HuH-7.5 (cell line): Measurements from ENCODE around the gene C20orf96.
A peak's percentile ranks its signal among the peaks of the same experiment; 100 is the strongest.
"Not testable (repeated sequence)": the region's sequence is repeated elsewhere in the genome, so short reads cannot be mapped to it uniquely, and the experiment has no call there.

Experiments
- DNase-seq: peaks from one replicate; pipeline ENCODE4 v3.0.0; 2011; ENCODE audit warnings: low spot score

The C20orf96 gene

DNA sequence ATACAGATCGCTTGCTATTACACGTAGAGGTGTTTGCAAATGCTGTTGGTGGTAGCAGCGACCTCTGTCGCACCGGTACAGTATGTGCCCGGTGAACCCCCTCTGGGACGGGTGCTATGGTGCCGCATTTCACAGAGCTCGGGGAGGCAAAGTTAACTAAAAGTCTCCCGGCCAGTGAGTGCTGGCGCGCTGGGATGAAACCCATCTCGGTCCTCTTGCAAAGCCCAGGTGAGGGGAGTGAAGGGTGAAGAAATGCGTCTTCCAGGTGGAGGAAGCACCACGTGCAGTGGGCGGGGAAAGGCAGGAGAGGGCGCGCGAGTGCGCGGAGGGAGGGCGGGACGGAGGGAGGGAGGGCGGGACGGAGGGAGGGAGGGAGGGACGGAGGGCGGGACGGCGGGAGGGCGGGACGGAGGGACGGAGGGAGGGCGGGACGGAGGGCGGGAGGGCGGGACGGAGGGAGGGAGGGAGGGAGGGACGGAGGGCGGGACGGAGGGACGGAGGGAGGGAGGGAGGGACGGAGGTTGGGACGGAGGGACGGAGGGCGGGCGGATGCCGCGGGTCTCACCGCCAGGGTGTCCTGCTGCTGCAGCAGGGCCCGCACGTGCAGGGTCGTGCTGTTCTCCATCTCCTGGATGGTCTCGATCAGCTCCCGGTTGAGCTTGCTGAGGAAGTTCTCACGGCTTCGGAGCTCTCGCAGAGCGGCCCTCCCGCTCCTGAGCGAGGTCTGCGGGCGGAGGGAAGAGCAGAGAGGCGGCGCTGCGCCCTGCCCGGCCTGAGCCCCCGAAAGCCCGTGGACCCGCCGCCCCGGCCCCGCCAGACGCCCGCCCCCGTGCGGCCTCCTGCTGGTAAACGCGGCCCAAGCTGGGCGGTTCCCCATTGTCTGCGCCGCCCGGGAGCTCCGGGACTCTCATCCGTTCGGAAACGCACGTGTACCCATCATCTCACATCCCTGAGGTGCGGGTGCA, 11.7 kb downstream of the C20orf96 start:
- no peak for DNase-seq

DNA sequence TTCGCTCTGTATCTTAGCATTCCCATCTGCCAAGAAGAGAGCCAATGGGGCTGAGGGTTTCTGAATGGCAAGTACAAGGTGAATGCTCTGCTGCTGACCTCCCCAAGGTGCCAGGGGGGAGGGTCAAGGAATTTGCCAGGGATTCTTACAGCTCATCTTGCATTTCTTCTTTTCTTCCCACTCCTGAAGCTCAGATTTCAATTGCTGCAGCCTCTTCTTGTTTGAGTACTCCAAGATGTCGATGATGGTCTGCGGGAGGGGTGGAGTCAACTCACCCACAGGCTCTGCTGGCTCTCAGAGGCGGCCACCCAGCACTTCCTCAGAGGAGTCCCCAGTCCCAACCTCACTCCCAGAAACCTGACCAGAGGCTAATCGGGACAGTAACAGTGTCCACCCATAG, 12.4 kb downstream of the C20orf96 start:
- DNase-seq = no peak

DNA sequence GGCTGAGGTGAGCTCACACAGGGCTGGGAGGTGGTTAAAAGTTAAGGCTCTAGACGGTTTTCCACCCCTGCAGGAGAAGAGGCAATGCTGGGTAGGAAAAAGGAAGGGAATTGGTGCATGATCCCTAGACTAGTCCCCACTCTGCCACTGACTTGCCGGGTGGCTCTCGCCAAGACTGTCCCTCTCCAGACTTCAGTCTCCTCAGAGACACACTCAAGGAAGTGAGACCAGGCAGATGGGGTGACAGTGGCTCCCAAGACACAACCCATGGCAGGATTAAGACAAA, 13.1 kb downstream of the C20orf96 start:
- no peak for DNase-seq

DNA sequence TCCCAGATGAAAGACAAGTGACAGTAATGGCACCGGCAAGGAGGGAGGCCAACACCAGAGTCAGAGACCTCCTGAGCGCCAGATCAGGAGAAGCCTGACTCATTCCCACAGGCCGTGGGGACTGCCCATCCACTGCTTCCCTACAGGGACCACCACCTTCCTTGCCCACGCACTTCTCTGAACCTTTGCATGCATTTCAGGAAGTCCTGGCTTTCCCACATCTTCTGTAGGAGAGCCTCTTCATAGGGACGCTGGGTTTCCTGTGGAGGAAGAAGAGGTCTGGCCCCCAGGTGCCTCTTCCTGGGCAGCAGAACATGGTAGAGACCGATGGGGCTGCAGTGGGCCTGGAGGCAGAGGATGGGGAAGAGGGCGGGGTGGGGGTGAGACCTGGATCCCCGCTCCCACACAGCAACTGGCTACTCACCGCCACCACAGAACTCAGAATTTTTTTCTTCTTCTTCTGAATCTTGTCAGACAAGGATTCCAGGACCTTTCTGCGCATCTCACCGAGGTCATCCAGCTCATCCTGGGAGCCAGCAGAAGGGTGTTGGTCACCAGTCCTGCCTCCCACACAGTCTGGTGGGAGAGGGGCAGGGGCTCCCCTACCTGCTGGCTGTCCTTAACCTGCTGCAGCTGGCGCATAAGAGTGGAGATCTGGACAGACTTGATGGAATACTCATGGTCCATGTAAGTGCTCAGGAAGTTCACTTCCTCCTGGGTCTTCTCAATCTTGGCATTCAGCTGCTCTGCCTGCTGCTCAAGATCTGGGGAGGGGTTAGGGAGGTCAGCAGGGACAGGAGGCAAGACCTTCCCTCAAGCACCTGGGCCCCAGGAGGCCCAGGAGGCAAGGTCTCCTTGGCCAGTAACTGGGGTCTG, 13.7 kb downstream of the C20orf96 start:
- no peak for DNase-seq

DNA sequence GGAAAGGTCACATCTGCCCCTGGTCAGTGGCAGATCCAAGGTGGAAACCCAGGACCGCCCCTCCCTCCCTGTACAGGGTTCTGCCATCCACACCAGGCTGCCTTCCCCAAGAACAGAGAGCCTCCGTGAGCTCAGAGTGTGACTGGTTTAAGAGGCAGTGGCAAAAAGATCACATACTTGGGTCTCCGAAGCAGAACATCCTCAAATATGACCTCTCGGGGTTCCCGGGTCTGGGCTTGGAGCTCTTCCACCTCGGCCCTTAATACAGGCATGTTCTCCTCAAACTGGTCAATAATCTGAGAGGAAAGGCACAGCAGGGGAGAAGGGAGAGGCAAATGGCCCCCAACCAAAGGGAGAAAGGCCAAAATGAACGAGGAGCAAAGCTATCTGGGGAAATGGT, 14.8 kb downstream of the C20orf96 start:
- no peak for DNase-seq

DNA sequence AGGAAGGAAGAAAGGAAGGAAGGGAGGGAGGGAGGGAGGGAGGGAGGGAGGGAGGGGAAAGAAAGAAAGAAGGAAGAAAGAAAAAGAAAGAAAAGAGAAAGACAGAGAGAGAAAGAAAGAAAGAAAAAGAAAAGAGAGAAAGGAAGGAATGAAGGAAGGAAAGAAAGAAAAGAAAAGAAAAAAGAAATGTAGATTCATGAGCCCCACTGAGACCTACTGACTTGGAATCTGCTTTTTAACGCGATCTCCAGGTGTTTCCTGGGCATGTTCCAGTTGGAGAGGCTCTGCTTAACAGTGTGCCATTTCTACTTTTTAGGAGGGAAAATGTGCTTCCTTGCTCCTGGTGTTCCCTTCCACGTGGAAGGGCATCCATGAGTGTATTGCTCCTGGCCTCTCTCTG, 16.7 kb downstream of the C20orf96 start:
- no peak for DNase-seq

DNA sequence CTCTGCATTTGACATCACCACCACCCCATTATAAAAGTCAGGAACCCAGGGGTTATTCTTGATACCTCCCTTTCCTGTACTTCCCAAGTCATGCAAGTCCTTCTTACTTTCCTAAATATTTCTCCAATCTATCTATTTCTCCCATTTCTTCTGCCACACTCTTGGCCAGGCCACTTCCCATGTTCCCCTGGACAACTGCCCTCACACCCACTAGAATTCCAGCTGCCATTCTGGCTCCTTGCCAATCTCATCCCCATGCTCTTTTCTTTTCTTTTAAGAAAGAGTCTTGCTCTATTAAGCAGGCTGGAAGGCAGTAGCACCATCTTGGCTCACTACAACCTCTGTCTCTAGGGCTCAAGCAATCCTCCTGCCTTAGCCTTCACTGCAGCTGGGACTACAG, 17.8 kb downstream of the C20orf96 start:
- no peak for DNase-seq

DNA sequence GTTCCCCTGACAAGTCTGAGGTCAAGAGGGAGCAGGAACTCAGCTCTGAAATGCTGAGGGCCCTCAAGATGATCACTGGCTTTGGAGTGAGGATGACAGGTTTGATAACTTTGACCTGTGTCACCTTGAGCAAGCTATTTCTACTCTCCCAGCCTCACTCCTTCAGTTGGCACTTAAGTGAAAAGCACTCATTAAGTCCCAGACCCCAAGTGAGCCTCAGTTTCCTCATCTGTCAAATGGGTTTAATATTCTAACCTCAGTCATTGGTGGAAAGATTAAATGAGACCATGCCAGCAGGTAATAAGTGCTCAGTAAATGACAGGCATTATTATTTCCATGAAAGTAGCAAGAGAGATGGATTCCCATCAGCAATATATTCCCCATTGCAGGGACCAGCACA, 19.0 kb downstream of the C20orf96 start:
- no peak for DNase-seq

DNA sequence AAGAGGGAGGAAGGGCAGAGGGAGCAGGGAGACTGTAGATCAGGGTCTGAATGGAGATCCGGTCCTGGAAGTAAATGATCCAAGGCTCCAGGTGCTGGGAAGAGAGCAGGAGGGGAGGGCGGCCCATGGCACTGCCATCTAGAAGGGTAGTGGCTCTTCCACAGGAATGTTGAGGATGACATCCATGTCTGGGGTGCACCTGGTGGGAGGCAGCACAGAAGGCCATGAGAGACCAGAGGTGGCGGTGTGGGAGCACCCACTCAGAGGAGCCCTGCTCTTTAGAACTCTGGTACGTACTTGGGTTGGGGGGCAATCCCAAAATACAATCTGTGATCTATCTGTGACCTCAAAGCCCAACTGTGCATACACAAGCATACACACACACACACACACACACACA, 19.5 kb downstream of the C20orf96 start:
- DNase-seq = no peak

DNA sequence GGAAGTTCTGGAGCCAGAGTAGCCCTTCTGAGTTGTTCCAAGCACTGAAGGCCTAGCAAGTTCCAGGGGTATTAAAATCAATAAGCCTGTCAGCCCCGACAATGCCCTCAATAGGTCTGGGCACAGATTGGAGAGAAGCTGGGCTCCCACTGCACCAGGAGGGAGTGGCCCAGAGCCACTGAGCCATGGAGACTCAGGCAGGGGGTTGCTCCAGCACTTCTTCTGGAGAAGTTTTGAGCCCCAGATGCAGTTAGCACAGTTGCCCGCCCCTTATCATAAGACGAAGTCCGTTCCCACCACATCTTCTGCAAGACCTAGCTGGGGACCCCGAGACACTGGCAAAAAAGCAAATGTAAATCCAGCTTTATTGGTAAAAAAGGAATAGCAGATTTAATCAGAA, 20.0 kb downstream of the C20orf96 start:
- DNase-seq = no peak

DNA sequence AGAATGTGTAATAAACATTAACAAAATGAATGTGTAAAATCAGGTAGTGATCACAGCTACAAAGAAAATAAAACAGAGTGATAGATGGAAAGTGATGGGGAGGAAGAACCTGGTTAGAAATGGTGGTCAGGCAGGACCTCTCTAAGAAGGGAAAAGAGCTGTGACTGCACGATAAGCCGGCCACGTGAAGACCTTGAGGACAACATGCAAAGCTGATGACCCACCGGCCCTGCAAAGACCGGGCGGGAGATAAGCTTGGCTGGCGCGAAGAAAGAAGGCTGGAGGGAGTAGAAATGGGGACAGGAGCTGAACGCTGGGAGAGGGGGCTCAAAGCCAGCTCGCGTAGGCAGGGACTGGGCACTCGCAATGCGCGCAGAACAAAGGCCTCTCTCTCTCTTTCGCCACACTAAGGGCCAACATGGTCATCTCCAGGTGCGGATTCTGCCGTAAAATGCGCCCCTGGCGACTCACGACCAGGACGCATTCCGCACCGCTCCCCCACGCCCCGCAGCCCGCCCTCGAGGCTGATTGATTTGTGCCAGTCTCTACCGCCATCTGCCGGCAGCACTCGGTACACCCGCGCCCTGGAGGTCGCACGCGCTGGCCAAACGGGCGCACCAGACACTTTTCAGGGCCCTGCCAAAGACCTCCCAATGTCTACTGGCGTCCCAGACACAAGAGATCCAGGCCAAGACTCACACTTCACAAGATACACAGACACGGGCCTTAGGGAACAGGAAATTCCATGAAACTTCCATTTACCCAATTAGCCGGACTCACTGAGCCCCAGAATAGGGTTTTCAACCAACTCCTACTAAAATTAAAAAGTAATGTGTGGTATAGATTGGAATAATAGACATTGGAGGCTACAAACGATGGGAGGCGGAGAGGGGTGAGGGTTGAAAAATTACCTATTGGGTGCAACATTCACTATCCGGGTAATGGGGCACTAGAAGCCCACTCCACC, 23.7 kb downstream of the C20orf96 start:
- peak; percentile 94 for DNase-seq

DNA sequence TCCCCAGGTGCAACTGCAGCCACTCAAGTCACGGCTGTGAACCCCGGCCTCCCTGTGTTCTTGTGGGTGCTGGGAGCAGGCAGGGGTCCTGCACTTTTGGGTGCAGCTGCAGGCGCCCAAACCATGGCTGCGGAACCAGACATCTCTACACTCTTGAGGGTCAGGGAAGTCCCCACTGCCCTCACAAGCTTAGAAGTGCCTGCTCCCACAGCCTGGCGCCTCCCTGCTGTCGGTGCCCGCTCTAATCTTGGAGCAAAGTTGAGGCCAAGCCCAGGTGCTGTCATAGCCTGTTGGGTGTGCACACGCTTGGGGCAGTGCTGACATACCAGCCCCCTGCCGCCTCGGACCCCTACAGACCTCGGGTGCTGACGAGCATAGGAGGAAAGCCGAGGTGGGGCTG, 26.8 kb downstream of the C20orf96 start:
- DNase-seq = no peak

DNA sequence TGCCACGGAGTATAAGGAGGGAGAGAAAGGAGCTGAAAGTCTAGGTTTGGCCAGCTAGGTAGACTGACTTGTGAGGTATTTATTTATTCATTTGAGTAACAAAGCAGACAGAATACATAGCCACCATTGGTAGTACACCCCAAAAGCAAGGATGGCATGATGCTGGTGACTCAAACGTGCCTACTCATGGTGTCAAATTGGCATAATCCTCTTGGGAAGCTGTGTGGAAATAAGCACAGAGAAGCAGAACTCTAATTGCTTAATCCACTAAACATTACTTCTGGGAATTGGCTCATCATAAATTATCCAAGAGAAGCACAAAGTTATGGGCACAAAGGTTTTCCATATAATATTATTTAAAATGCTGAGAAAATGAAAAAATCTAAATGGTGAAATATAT, 30.6 kb downstream of the C20orf96 start:
- DNase-seq = no peak

DNA sequence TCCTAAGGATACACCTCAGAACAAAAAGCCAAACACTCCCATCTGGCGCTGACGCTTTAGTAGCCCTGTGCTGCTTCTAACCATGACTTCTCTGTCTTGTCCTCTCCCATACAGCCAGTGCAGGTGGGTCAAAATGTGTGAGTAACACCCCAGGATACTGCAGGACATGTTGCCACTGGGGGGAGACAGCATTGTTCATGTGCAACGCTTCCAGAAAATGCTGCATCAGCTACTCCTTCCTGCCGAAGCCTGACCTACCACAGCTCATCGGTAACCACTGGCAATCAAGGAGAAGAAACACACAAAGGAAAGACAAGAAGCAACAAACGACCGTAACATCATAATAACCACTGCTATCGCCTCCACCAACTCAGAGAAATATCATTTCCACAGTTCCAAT, 31.6 kb downstream of the C20orf96 start:
- DNase-seq = peak; percentile 43

DNA sequence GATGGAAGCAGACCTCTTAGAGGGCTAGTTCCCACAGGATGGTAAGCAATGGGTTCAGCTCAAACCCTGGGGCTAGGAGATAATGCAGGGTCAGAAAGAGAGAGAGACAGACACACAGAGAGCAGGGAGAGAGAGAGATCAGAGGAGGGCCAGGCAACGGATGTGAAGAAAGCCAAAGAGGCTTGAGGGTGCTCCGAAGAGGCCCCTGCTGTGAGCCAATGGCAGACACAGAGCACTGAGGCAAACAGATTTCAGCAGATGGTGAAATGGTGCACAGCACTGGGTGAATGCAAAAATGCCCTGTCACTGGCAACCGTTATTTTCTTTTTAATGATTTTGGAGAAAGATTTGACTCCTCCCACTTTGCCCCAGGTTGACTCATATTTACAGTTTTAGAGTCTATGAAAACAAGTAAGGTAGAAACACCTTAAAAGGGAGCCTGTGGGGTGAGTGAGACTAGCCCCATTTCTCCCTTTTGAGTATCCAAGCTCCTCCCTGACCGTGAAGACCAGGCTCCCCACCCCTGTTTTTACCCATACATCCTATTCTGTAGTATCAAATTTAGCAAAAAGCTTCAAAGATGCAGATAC, 32.2 kb downstream of the C20orf96 start:
- DNase-seq = no peak

DNA sequence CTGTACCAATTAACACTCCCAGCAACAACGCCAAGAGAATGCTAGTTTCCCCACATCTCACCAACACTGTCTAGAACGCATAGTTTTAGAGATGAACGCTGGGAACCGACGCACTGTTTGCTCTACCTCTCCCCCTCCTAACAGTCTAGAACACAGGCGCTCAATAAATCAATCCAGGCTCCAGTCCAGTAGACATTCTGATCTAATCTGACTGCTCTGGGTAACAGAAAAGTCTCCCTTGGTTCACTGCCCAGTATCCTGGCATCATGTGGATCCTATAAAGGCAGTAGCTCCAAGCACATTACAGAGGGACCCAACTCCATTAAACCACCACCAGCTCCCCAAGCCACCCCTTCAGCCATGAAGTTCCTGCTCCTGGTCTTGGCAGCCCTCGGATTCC, 33.1 kb downstream of the C20orf96 start, which contains the start of gene DEFB132:
DEFB132 (plus strand) TSS at position 306 of the 400 bp plus-strand sequence; CDS start at position 361, 55 bp downstream.
- DNase-seq = no peak

DNA sequence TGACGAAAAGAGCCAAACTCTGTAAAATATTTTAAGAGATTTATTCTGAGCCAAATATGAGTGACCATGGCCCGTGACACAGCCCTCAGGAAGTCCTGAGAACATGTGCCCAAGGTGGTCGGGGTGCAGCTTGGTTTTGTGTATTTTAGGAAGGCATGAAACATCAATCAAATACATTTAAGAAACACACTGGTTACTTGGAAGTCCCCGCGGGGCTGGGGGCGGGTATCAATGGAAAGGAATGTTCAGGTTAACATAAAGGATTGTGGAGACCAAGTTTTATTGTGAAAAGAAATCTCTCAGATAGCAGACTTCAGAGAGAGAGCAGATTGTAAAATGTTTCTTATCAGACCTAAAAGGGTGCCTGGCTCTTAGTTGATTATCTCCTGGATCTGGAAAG, 37.1 kb downstream of the C20orf96 start:
- not testable (repeated sequence) for DNase-seq

DNA sequence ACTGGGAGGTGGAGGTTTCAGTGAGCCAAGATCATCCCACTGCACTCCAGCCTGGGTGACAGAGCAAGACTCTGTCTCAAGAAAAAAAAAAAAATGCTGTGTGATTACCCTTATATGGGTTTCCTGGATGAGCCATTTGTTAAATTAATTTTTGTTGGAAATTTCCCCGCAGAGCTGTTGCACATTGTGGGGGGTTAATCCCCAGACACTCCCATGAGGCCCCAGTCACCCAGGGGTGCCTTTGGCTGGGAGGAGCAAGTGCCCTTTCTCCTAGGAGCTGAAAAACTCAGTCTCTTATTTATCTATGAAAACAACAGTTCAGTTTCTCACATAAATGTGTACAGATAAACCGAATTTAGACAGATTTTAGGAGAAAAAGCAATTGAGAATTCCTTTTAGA, 37.7 kb downstream of the C20orf96 start:
- no peak for DNase-seq

DNA sequence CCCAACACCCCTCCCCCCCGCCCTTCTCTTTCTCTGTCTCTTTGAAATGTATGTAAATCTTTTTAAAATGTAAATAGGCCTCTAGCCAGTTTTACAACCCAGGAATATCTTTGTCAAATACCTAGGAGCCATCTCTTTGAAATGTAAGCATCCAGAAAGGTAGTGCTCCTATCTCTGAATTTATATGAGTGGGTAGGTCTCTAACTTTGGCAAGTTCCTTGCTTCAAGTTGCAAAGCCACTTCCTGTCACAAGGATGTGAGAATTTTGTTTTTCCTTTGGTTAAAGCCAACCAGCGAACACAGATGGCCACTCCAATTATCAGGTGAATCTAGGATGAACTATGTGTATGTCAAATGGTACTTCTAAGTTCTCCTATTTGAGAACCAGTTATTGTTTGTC, 39.2 kb downstream of the C20orf96 start:
- DNase-seq = no peak

DNA sequence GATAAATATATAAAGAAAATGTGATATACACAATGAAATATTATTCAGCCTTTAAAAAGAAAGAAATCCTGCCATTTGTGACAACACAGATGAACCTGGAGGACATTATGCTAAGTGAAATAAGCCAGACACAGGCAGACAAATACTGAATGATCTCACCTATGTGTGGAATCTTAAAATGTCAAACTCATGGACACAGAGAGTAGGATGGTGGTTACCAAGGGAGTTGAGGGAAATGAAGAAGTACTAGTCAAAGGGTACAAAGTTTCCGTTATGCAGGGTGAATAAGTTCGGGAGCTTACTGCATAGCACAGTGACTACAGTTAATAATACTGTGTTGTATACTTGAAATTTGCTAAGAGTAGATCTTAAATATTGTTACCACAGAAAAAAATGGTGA, 47.6 kb downstream of the C20orf96 start:
- no peak for DNase-seq

DNA sequence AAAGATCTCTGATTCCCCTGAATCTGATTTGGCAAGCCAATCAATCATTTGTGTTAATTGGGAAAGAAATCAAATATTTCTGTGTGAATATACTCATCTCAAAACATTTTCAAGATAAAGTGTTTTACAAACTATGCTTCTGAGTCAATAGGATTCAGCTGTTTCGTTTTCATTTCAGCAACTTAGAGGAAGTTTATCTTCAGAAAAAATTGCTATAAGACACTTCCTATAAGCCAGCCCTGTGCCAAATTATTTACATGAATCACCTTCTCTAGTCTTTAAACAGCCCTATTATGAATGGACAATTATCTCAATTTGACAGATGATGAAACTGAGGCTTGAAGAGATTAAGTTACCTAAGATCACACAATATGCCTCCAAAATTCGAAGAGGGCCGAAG, 52.6 kb downstream of the C20orf96 start:
- DNase-seq = no peak

DNA sequence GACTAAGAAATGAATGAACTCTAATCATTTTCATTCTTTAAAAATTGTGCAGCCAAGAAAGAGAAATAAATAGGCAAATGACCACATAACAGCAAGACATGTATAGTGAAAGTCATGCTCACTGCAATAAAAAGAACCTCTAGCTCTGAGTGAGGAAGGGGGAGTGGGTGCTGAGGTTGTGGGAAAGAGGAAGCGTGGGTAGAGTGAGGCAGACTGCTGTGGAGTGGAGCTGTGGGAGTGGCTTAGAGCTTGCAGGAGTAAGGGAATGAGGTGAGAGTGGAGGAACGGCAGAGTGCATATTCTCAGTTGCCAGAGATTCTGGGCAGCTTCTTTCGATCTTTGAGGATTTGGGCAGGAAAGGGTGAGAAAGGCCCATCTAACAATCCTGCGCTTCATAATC, 53.1 kb downstream of the C20orf96 start:
- no peak for DNase-seq
